ENCODE measurements around the gene NDUFA8.

The NDUFA8 gene

GRCh38 chr9:122133984-122134535 lies 25.5 kb downstream of the NDUFA8 start:
- no peak for DNase-seq

- DNase-seq: no peak
Observed at GRCh38 chr9:122133263-122133983, 26.2 kb downstream of the NDUFA8 start.

GRCh38 chr9:122132539-122132938 lies 27.0 kb downstream of the NDUFA8 start:
- DNase-seq: no peak

- DNase-seq: no peak
Observed at GRCh38 chr9:122131401-122132001, 28.1 kb downstream of the NDUFA8 start.

- no peak for DNase-seq
Observed at GRCh38 chr9:122130837-122131236, 28.7 kb downstream of the NDUFA8 start.

GRCh38 chr9:122129969-122130368 lies 29.6 kb downstream of the NDUFA8 start:
- DNase-seq: peak; percentile 37

- no peak for DNase-seq
Observed at GRCh38 chr9:122128969-122129343, 30.6 kb downstream of the NDUFA8 start.

GRCh38 chr9:122128007-122128968 lies 31.3 kb downstream of the NDUFA8 start:
- no peak for DNase-seq

- no peak for DNase-seq
Observed at GRCh38 chr9:122127396-122127798, 32.2 kb downstream of the NDUFA8 start.

- DNase-seq: no peak
Observed at GRCh38 chr9:122126331-122127261, 33.0 kb downstream of the NDUFA8 start.

- DNase-seq: no peak
Observed at GRCh38 chr9:122125509-122126330, 33.9 kb downstream of the NDUFA8 start.

- DNase-seq: peak; percentile 92
Observed at GRCh38 chr9:122125158-122125508, 34.4 kb downstream of the NDUFA8 start.

- DNase-seq: no peak
Observed at GRCh38 chr9:122124528-122124927, 35.1 kb downstream of the NDUFA8 start.

GRCh38 chr9:122124048-122124447 lies 35.5 kb downstream of the NDUFA8 start:
- DNase-seq: no peak

GRCh38 chr9:122122903-122123632 lies 36.5 kb downstream of the NDUFA8 start:
- DNase-seq: peak; percentile 91

GRCh38 chr9:122122468-122122867 lies 37.1 kb downstream of the NDUFA8 start:
- no peak for DNase-seq

- DNase-seq: no peak
Observed at GRCh38 chr9:122121931-122122330, 37.6 kb downstream of the NDUFA8 start.

- no peak for DNase-seq
Observed at GRCh38 chr9:122121391-122121790, 38.2 kb downstream of the NDUFA8 start.

GRCh38 chr9:122120316-122121071 lies 39.1 kb downstream of the NDUFA8 start:
- no peak for DNase-seq

- DNase-seq: no peak
Observed at GRCh38 chr9:122119721-122120120, 39.9 kb downstream of the NDUFA8 start.

Data from activated effector memory CD4-positive, alpha-beta T cell treated with anti-CD3 and anti-CD28 coated beads, Interleukin-2, amount 50 U/mL, for 16 hours (primary cell).